Measurements from ENCODE around the gene ZNF213.
"Not testable (repeated sequence)": the region's sequence is repeated elsewhere in the genome, so short reads cannot be mapped to it uniquely, and the experiment has no call there.

Gene ZNF213

DNA sequence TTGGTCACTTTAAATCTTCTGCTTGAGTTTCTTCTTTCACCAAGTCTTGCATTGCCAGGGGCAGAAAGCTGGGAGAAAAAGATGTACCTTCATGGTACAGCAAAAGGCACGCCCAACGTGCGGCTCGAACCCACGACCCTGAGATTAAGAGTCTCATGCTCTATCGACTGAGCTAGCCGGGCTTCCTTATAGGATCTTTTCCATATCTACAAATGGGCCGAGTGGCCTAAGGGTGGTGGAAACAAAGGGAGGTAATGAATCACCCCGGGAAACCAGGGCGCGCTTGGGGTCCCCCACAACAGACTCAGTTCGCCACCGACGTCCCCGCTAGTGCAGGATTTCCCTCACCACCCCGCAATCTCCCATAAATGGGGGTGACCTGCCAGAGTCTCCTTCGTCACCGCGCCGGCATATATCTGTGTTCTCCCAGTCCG lies 45.6 kb downstream of the ZNF213 start:
- no peak overlapping the region for H3K4me3 ChIP-seq (ENCODE audit: low read depth, low read length)
- DNase-seq (ENCODE audit: low read depth): no peak
- TF ChIP-seq POLR2A (IDR thresholded peaks at IDR 0.05; ENCODE audit: extremely low read depth, insufficient read length) (no peak), MYC (IDR thresholded peaks at IDR 0.05; ENCODE audit: low read depth, low read length) (no peak)
- TF ChIP-seq, protein P1, sequence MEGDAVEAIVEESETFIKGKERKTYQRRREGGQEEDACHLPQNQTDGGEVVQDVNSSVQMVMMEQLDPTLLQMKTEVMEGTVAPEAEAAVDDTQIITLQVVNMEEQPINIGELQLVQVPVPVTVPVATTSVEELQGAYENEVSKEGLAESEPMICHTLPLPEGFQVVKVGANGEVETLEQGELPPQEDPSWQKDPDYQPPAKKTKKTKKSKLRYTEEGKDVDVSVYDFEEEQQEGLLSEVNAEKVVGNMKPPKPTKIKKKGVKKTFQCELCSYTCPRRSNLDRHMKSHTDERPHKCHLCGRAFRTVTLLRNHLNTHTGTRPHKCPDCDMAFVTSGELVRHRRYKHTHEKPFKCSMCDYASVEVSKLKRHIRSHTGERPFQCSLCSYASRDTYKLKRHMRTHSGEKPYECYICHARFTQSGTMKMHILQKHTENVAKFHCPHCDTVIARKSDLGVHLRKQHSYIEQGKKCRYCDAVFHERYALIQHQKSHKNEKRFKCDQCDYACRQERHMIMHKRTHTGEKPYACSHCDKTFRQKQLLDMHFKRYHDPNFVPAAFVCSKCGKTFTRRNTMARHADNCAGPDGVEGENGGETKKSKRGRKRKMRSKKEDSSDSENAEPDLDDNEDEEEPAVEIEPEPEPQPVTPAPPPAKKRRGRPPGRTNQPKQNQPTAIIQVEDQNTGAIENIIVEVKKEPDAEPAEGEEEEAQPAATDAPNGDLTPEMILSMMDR (IDR thresholded peaks at IDR 0.05; ENCODE audit: low read depth, low read length): no peak
- TF ChIP-seq, protein P2, sequence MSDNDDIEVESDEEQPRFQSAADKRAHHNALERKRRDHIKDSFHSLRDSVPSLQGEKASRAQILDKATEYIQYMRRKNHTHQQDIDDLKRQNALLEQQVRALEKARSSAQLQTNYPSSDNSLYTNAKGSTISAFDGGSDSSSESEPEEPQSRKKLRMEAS (IDR thresholded peaks at IDR 0.05; ENCODE audit: low read depth, low read length): no peak

DNA sequence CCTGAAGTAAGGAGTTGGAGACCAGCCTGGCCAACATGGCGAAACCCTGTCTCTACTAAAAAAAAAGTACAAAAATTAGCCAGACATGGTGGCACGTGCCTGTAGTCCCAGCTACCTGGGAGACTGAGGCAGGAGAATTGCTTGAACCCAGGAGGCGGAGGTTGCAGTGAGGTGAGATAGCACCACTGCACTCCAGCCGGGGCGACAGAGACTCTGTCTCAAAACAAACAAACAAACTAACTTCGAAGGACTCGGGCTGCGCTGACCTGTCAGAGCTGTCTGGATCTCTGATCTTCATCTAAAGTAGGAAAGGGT lies 47.4 kb downstream of the ZNF213 start:
- not testable (repeated sequence) for H3K4me3 ChIP-seq (ENCODE audit: low read depth, low read length)

DNA sequence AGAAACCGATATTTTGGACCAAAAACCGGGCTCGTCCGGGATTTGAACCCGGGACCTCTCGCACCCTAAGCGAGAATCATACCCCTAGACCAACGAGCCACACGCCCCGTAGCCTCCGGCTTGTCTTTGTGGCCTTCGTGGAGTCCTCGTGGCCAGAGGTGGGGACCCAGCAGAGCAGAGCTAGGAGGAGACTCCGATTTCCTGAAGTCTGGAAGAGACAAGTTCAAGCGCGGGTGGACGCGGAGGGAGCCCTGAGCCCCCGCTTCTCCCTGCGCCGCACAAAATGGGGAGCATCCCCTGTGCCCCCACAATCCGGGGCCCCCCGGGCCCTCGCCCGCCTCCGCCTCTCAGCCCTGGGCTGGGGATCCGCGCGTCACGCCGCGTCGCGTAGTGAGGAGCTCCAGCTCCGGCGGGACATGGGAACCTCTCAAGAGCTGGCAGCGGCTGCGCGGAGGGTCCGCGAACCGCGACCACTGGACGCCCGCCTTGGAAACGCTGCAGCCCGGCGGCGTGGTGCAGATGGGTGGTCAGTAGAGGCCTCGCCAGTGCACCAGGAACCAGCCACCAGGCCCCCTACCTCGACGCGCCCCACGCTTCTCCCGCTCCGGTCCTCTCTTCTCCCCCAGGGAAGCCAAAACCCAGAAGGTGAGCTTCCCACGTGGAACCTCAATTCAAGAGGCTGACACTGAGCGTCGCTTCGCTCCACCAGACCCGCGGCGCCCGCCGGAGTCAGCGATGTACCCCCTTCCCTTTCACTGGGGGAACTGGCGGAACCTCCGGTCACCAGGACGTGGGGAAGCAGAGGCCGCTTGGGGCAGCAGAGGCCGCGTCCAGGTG lies 48.0 kb downstream of the ZNF213 start:
- H3K4me3 ChIP-seq (ENCODE audit: low read depth, low read length): no peak overlapping the region
- peak; percentile 52 for DNase-seq (ENCODE audit: low read depth)
- TF ChIP-seq POLR2A (IDR thresholded peaks at IDR 0.05; ENCODE audit: extremely low read depth, insufficient read length) (no peak), MYC (IDR thresholded peaks at IDR 0.05; ENCODE audit: low read depth, low read length) (no peak)
- TF ChIP-seq, protein P2 (IDR thresholded peaks at IDR 0.05; ENCODE audit: low read depth, low read length): no peak
- TF ChIP-seq, protein P1 (IDR thresholded peaks at IDR 0.05; ENCODE audit: low read depth, low read length): no peak

More for the DNA sequence above, 47.4 kb downstream of the ZNF213 start:
- DNase-seq (ENCODE audit: low read depth): not testable (repeated sequence)

DNA sequence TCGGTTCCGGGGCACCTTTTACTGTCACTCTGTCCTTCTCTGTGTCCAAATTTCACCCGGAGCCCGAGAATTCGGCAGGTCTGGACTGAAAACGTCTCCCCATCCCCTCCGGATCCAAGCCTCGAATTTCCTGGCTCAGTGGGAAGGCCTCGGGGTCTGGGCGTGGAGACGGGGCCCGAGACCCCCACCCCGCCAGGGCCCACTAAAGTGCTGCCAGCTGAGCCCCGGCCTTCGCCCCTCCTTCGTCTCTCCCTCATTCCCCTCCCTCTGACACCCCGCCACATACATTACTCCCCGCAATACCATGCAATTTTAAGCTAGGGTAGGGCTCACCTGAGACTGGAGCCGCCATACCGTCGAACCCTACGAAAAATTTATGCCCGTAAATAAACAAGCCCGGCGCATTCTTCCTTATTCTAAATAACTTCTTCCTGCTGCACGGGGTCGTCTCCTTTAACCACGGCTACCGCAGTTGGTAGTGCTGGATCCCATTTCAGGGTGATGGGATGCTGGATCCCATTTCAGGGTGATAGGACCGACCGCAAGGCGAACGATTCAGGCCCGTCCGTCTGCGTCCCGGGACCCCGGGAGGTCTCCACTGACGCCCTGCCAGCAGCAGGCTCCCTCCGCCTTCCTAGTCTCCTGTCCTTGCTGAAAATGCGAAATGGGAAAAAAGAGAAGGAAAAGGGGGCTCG lies 48.8 kb downstream of the ZNF213 start:
- H3K4me3 ChIP-seq (ENCODE audit: low read depth, low read length): no peak overlapping the region

DNA sequence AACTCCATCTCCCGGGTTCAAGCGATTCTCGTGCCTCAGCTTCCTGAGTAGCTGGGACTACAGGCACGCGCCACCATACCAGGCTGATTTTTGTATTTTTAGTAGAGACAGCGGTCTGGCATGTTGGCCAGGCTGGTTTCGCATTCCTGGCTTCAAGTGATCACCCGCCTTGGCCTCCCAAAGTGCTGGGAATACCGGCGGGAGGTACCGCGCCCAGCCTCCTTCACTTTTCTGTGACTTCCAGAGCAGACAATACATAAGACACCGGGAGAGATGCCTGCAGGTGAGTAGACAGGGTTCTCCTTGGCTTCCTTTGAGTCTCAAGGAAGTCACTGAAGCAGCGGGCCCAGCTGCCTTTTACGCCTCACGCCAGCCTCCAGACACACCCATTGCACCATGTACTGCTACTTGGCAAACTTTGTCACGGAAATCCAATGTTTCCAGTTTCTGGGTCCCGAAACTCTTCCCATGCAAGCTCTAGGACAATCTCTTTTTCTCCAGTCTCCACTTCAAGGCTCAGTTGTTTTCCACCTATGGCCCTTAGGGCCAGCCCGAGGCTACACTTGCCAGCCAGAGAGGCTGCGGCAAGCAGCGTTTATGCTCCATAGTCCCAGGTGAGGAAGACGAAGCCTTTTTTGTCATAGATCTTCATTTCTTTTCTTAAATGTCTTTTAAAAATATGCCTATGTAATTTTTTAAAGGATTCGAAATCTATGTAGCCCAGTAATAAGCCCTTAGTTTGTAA lies 52.3 kb downstream of the ZNF213 start:
- TF ChIP-seq MYC (IDR thresholded peaks at IDR 0.05; ENCODE audit: low read depth, low read length) (no peak), POLR2A (IDR thresholded peaks at IDR 0.05; ENCODE audit: extremely low read depth, insufficient read length) (no peak)
- TF ChIP-seq, protein P1 (IDR thresholded peaks at IDR 0.05; ENCODE audit: low read depth, low read length): no peak
- TF ChIP-seq, protein P2 (IDR thresholded peaks at IDR 0.05; ENCODE audit: low read depth, low read length): no peak
- no peak for DNase-seq (ENCODE audit: low read depth)
- peak overlapping the region; percentile 11 for H3K4me3 ChIP-seq (ENCODE audit: low read depth, low read length)

More for the DNA sequence above, 48.8 kb downstream of the ZNF213 start:
- TF ChIP-seq MYC (IDR thresholded peaks at IDR 0.05; ENCODE audit: low read depth, low read length): no peak
- TF ChIP-seq, protein P2 (IDR thresholded peaks at IDR 0.05; ENCODE audit: low read depth, low read length): no peak
- TF ChIP-seq, protein P1 (IDR thresholded peaks at IDR 0.05; ENCODE audit: low read depth, low read length): no peak
- no peak for TF ChIP-seq POLR2A (IDR thresholded peaks at IDR 0.05; ENCODE audit: extremely low read depth, insufficient read length)
- no peak for DNase-seq (ENCODE audit: low read depth)

Data from NB4 (cell line).